T-cell (primary cell): Measurements from ENCODE around the gene SNRPB. TPM values are rescaled to one million over a fixed set of nuclear protein-coding genes. Genes with fewer than 3 reads are reported as not detected.
A peak's percentile ranks its signal among the peaks of the same experiment; 100 is the strongest.

Experiments
- ATAC-seq, 4 experiments: fragments of 200-7000 bp in 3 of 4; fragments of 150-1000 bp in 1 of 4; cut with Tn5 transposase; replicated peaks in 1 of 4; 1 replicate in 3 of 4; 2 replicates in 1 of 4; pipeline ENCODE4 v1.10.0; 2021; ENCODE audit warnings: moderate library complexity in 3 of 4, mild to moderate bottlenecking in 2 of 4, moderate number of reproducible peaks in 1 of 4
- CTCF ChIA-PET, 2 donors: fragments of 300-600 bp; sonication (Branson Sonifier 250); formaldehyde crosslinking; loops; one replicate each; lab custom pipeline; 2022; ENCODE audit warnings: antibody characterized with exemption in 2 of 2; lab: Charles Lee
- POLR2A ChIA-PET, 2 donors: fragments of 300-600 bp; sonication (Branson Sonifier 250); formaldehyde crosslinking; loops; one replicate each; lab custom pipeline; 2022; ENCODE audit warnings: antibody characterized with exemption in 2 of 2; lab: Charles Lee
- DNase-seq, 35 experiments: peaks; one replicate each; pipeline versions ENCODE4 v3.0.0 to v3.0.0-alpha.2; 2013 to 2023
- H3K27ac ChIP-seq: one replicate; pipeline ENCODE4 v1.5.1; 2013; ENCODE audit warnings: low read length
- H3K27me3 ChIP-seq, 2 experiments: replicated peaks in 1 of 2; 1 replicate in 1 of 2; 2 replicates in 1 of 2; pipeline versions ENCODE4 v1.6.1 to v1.7.0; 2013; ENCODE audit warnings: low read length in 1 of 2, mixed read lengths in 1 of 2; ENCODE audit not compliant: control insufficient read depth in 2 of 2, insufficient read depth in 2 of 2; ENCODE audit errors: extremely low read depth in 1 of 2
- H3K36me3 ChIP-seq, 2 donors: 1 replicate in 1 of 2; 2 replicates in 1 of 2; pipeline versions ENCODE4 v1.6.1 to v1.7.0; 2013; ENCODE audit warnings: low read length in 1 of 2; ENCODE audit not compliant: control insufficient read depth in 2 of 2, insufficient read depth in 1 of 2; ENCODE audit errors: extremely low read depth in 1 of 2
- H3K4me1 ChIP-seq, 2 experiments: 1 replicate in 1 of 2; 2 replicates in 1 of 2; pipeline versions ENCODE4 v1.6.1 to v1.7.0; 2013; ENCODE audit warnings: low read length in 2 of 2, mixed read lengths in 1 of 2; ENCODE audit not compliant: insufficient read depth in 2 of 2, control insufficient read depth in 1 of 2; ENCODE audit errors: extremely low read depth in 1 of 2
- H3K4me3 ChIP-seq, 2 donors: 1 replicate in 1 of 2; 2 replicates in 1 of 2; pipeline versions ENCODE4 v1.5.1 to v1.7.0; 2013; ENCODE audit warnings: mild to moderate bottlenecking in 2 of 2, low read length in 1 of 2, moderate library complexity in 1 of 2; ENCODE audit not compliant: control insufficient read depth in 1 of 2; ENCODE audit errors: extremely low read depth in 1 of 2
- H3K9me3 ChIP-seq: 2 replicates; pipeline ENCODE4 v1.7.0; 2013
- H3K27ac Mint-ChIP-seq, 2 donors: one replicate each; pipeline ENCODE4 v1.8.0; 2020 to 2021; ENCODE audit warnings: mild to moderate bottlenecking in 2 of 2, mixed read lengths in 2 of 2
- H3K27me3 Mint-ChIP-seq, 2 donors: one replicate each; pipeline ENCODE4 v1.8.0; 2021 to 2022; ENCODE audit warnings: mixed read lengths in 2 of 2
- H3K36me3 Mint-ChIP-seq: one replicate; pipeline ENCODE4 v1.8.0; 2021; ENCODE audit warnings: mixed read lengths
- H3K4me1 Mint-ChIP-seq, 3 donors: one replicate each; pipeline ENCODE4 v1.8.0; 2020 to 2022; ENCODE audit warnings: mixed read lengths in 3 of 3, mild to moderate bottlenecking in 1 of 3
- H3K4me3 Mint-ChIP-seq, 3 donors: one replicate each; pipeline ENCODE4 v1.8.0; 2020 to 2022; ENCODE audit warnings: mild to moderate bottlenecking in 3 of 3, mixed read lengths in 3 of 3, moderate library complexity in 3 of 3
- H3K9me3 Mint-ChIP-seq, 3 donors: one replicate each; pipeline ENCODE4 v1.8.0; 2020 to 2022; ENCODE audit warnings: mixed read lengths in 3 of 3
- WGBS: methylation state at CpG from one replicate; pipeline ENCODE4 v1.1.5; 2013; ENCODE audit warnings: missing lambda C conversion rate; ENCODE audit not compliant: insufficient coverage; 5-methylcytosine and 5-hydroxymethylcytosine counted together
- total RNA-seq, 35 experiments: library from RNA in 6 of 35; stranded (reverse) in 6 of 35; fragments of 120-200 nt in 1 of 35; gene quantifications; one replicate each; pipeline versions ENCODE4 v1.2.1 to v1.2.4 and lab custom pipeline; 2013 to 2026

Gene SNRPB
- total RNA-seq, 5 donors from 2014 or later (not counting 1 experiment from before 2014, with no cell fraction given): 120 to 139 (median 128) TPM

DNA sequence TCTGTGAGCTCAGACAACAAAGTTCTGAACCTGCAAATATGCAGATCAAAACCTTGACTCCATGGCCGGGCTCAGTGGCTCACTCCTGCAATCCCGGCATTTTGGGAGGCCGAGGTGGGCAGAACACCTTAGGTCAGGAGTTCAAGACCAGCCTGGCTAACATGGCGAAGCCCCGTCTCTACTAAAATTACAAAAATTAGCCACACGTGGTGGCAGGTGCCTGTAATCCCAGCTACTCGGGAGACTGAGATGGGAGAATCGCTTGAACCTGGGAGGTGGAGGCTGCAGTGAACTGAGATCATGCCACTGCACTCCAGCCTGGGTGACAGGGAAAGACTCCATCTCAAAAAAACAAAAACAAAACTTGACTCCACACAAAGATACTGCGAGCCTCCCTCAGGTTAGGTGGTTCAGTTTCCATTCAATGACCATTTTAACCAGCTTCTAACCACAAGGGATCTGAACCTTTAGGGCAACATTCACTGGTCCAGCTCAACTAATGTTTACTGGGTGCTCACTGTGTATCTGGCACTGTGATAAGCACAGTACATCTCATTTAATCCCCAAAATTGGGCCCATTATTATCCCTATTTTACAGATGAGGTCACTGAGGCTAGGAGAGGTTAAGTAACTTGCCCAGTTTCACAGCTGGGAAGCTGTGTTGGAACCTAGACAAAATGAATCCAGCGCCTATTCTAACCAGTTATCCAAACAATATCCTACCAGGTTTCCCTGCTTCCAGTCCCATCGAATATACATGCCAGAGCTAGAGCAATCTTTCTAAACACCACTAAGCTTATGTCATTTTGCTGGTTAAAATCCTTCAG, 1.8 kb downstream of the SNRPB start:
- Histone ChIP-seq H3K27ac (peak overlapping the region; percentile 98), H3K27me3 (no peaks in the 10 kb centered on the region), H3K4me3 (no peak overlapping the region), H3K36me3 (peaks cover 9 to 44% of the 10 kb centered on the region in 2 donors), H3K9me3 (no peaks in the 10 kb centered on the region), H3K4me1 (peaks cover 8 to 20% of the 10 kb centered on the region in 2 experiments)
- Mint-ChIP-seq H3K4me3 (peak overlapping the region; percentile 67 to 100 (median 95)), H3K9me3 (no peaks in the 10 kb centered on the region), H3K4me1 (peaks cover 44 to 46% (median 45%) of the 10 kb centered on the region in 3 donors), H3K27ac (peak overlapping the region; percentile 59 to 79), H3K27me3 (no peaks in the 10 kb centered on the region), H3K36me3 (peaks cover 39% of the 10 kb centered on the region)
- ATAC-seq: no peak
- CTCF ChIA-PET: interaction anchor here in 1 of 2 donors (1.1 to 2.2 kb wide), 2 partner anchors 51 to 53 kb away, joined by 3 to 14 read pairs; no protein-coding TSS in a partner anchor
- WGBS: 64% methylated on average over 7 of the region's 11 CpGs
- POLR2A ChIA-PET: interaction anchor here (0.6 to 1.1 kb wide), 2 partner anchors 23 to 229 kb away, joined by 3 to 4 read pairs; no protein-coding TSS in a partner anchor
- DNase-seq: no peak

DNA sequence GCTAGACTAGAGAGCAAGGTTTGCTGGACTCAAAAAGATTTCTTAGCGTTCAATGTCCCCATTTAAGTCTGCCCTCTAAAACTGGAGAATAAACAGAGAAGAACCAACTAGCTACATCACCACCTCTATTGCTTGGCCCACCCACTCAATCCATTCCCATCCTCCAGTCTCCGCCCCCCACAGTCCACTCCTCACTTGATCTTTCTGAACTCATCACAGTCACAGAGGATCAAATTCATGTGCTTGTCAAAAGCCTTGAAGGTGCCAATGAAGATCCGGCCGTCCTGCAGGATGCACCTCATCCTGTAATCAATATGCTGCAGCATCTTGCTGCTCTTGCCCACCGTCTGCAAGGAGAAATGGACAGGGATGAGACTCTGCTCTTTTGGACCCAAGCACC, 3.2 kb downstream of the SNRPB start:
- Mint-ChIP-seq H3K27me3 (no peaks in the 10 kb centered on the region), H3K4me3 (no peak overlapping the region), H3K9me3 (no peaks in the 10 kb centered on the region), H3K27ac (no peak overlapping the region), H3K36me3 (peaks cover 51% of the 10 kb centered on the region), H3K4me1 (peaks cover 44 to 46% (median 45%) of the 10 kb centered on the region in 3 donors)
- H3K36me3 ChIP-seq: peaks cover 20 to 58% of the 10 kb centered on the region in 2 donors
- POLR2A ChIA-PET: interaction anchor here in 1 of 2 donors (0.6 kb wide), 1 partner anchor 184 kb away, joined by 5 read pairs; no protein-coding TSS in a partner anchor
- H3K4me3 ChIP-seq: no peak overlapping the region
- no peak overlapping the region for H3K27ac ChIP-seq
- H3K4me1 ChIP-seq: peaks cover 8 to 20% of the 10 kb centered on the region in 2 experiments
- CTCF ChIA-PET: interaction anchor here in 1 of 2 donors (1.4 kb wide), 1 partner anchor 11 kb away, joined by 6 read pairs; no protein-coding TSS in a partner anchor
- DNase-seq: no peak
- ATAC-seq: no peak
- 76% methylated on average over 5 of the region's 5 CpGs for WGBS
- no peaks in the 10 kb centered on the region for H3K27me3 ChIP-seq
- H3K9me3 ChIP-seq: no peaks in the 10 kb centered on the region

DNA sequence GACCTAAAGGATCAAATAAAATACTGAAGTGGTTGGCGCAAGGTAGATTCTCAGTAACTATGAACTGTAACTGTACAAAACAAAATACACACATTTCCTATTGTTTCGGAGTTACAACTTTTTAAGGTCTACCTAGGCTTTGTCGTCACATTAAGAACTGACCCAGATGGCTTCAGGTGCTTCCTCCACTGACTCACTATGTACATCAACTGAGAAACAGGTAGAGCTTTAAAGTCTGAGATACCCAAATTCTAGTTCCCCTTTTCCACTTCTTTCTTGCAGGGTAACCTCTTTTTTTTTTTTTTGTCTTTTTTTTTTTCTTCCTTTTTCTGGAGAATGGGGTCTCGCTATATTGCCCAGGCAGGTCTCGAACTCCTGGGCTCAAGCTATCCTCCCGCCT, 5.5 kb downstream of the SNRPB start:
- POLR2A ChIA-PET: interaction anchor here in 1 of 2 donors (0.7 kb wide), 1 partner anchor 15 kb away, joined by 4 read pairs; no protein-coding TSS in a partner anchor
- no peak for DNase-seq
- Mint-ChIP-seq H3K27me3 (no peaks in the 10 kb centered on the region), H3K9me3 (no peaks in the 10 kb centered on the region), H3K27ac (no peak overlapping the region), H3K4me3 (no peak overlapping the region), H3K36me3 (peaks cover 69% of the 10 kb centered on the region), H3K4me1 (peaks cover 30 to 36% (median 34%) of the 10 kb centered on the region in 3 donors)
- peaks cover 8 to 17% of the 10 kb centered on the region in 2 experiments for H3K4me1 ChIP-seq
- ATAC-seq: no peak
- H3K36me3 ChIP-seq: peaks cover 22 to 81% of the 10 kb centered on the region in 2 donors
- H3K27me3 ChIP-seq: no peaks in the 10 kb centered on the region
- CTCF ChIA-PET: interaction anchor here in 1 of 2 donors (0.6 kb wide), 2 partner anchors 11 to 924 kb away, joined by 3 to 4 read pairs; no protein-coding TSS in a partner anchor
- WGBS: 96% methylated on average over 2 of the region's 6 CpGs
- no peak overlapping the region for H3K27ac ChIP-seq
- no peaks in the 10 kb centered on the region for H3K9me3 ChIP-seq
- H3K4me3 ChIP-seq: no peak overlapping the region

DNA sequence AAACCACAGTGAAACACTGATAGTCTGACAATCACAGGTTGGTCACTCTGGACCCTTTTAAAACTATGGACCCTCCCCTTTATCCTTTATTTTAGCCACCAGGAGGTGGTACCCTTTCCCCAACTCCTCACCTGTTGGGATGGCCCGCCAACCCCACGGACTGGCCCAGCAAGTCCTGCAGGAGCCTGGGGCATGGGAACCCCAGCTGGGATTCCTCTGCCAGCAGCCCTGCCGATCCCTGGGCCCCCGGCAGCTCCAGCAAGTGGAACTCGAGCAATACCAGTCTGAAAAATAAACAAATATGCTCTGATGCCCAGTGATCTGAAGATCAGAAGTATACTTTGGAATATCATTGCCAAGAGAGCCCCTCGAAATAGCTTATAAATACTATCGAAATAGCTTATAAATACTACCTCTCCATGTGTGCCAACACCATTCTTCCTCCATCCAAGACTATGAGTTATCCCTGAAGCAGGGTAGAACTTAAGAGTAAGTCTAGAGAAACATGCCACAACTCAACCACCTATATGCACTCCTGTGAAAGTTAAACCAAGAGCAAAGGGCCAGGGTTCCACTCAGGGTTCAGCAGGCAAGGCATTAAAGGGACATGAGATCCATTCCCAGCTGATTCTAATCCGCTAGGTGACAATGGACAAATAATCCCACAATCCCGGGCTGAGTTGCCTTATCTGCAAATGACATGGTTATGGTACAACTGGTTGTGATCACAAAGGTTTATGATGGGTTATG, 6.8 kb downstream of the SNRPB start:
- Histone ChIP-seq H3K4me1 (peaks cover 3 to 5% of the 10 kb centered on the region in 2 experiments), H3K27ac (no peak overlapping the region), H3K36me3 (peaks cover 22 to 91% of the 10 kb centered on the region in 2 donors), H3K27me3 (no peaks in the 10 kb centered on the region), H3K4me3 (no peak overlapping the region), H3K9me3 (no peaks in the 10 kb centered on the region)
- DNase-seq: no peak
- POLR2A ChIA-PET: no interaction called here
- Mint-ChIP-seq H3K4me3 (no peak overlapping the region), H3K27me3 (no peaks in the 10 kb centered on the region), H3K9me3 (no peaks in the 10 kb centered on the region), H3K36me3 (peaks cover 76% of the 10 kb centered on the region), H3K4me1 (peaks cover 18 to 26% (median 21%) of the 10 kb centered on the region in 3 donors), H3K27ac (no peak overlapping the region)
- no peak for ATAC-seq
- CTCF ChIA-PET: no interaction called here
- 94% methylated on average over 5 of the region's 9 CpGs for WGBS

DNA sequence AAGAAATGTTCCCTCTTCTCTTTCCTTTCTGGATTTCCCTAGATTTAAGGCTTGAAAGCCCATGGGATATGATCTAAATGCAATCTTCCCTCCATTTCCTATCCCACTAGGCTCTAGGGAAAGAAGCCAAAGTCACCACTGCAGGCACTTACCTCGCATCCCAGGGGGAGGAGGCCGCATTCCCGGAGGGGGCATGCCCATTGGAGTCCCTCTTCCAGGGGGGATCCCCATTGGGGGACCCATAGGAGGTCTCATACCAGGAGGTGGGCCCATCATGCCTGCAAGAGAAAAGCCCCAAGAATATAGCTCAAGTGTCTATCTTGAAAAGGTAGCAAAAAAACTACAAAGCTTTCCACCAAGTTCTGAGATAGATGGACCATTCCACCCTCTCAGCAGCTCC, 8.1 kb downstream of the SNRPB start:
- no CpG with 5 or more reads among the region's 3 CpGs for WGBS
- H3K4me1 ChIP-seq: no peaks in the 10 kb centered on the region
- no peak overlapping the region for H3K27ac ChIP-seq
- peaks cover 73% of the 10 kb centered on the region for H3K36me3 Mint-ChIP-seq
- no peak for DNase-seq
- POLR2A ChIA-PET: no interaction called here
- no peaks in the 10 kb centered on the region for H3K27me3 Mint-ChIP-seq
- H3K4me3 Mint-ChIP-seq: no peak overlapping the region
- CTCF ChIA-PET: no interaction called here
- peaks cover 5 to 13% (median 8%) of the 10 kb centered on the region in 3 donors for H3K4me1 Mint-ChIP-seq
- H3K27me3 ChIP-seq: no peaks in the 10 kb centered on the region
- no peaks in the 10 kb centered on the region for H3K9me3 Mint-ChIP-seq
- ATAC-seq: no peak
- H3K36me3 ChIP-seq: peaks cover 22 to 87% of the 10 kb centered on the region in 2 donors
- H3K27ac Mint-ChIP-seq: no peak overlapping the region
- no peaks in the 10 kb centered on the region for H3K9me3 ChIP-seq
- H3K4me3 ChIP-seq: no peak overlapping the region
